K562 (cell line): Measurements from ENCODE around the gene MTMR3. TPM values are rescaled to one million over a fixed set of nuclear protein-coding genes. Genes with fewer than 3 reads are reported as not detected.

Source experiments
- AFF4 ChIP-seq: sonication (generic); formaldehyde crosslinking; IDR thresholded peaks from 2 replicates; pipeline ENCODE4 v1.8.0; 2023; ENCODE audit warnings: mild to moderate bottlenecking, missing genetic modification reagents
- C11orf30 ChIP-seq: fragments of 450-650 bp; IDR thresholded peaks from 2 replicates; pipeline ENCODE4 v1.6.1; 2016; ENCODE audit warnings: low read depth, mild to moderate bottlenecking
- CC2D1A ChIP-seq: fragments of 450-650 bp; IDR thresholded peaks from 2 replicates; pipeline ENCODE4 v1.6.1; 2017; ENCODE audit warnings: mild to moderate bottlenecking
- DPF2 ChIP-seq: fragments of 450-650 bp; IDR thresholded peaks from 2 replicates; pipeline ENCODE4 v1.6.1; 2016
- EHMT2 ChIP-seq: fragments of 450-650 bp; IDR thresholded peaks from 2 replicates; pipeline ENCODE4 v1.6.1; 2018; ENCODE audit warnings: antibody characterized with exemption
- FIP1L1 ChIP-seq: fragments of 200-400 bp; formaldehyde crosslinking; IDR thresholded peaks from 2 replicates; pipeline ENCODE4 v1.6.1; 2018; ENCODE audit warnings: mild to moderate bottlenecking, low read depth, low read length; ENCODE audit not compliant: poor library complexity, severe bottlenecking
- FOSL1 ChIP-seq: fragments of 200-800 bp; sonication (Bioruptor generic); conservative IDR thresholded peaks from 2 replicates; pipeline ENCODE4 v1.6.1; 2016; ENCODE audit warnings: missing genetic modification characterization, missing compliant biosample characterization
- JUN ChIP-seq, 2 experiments: sonication (generic) in 1 of 2; formaldehyde crosslinking in 1 of 2; IDR thresholded peaks; 2 replicates each; pipeline versions ENCODE4 v1.6.1 to v1.8.0; 2012 to 2022; ENCODE audit warnings: borderline replicate concordance in 2 of 2, mild to moderate bottlenecking in 2 of 2, improper control_type of control experiment in 1 of 2, low read depth in 1 of 2, low read length in 1 of 2, missing genetic modification reagents in 1 of 2
- JUND ChIP-seq, 2 experiments: IDR thresholded peaks; 2 replicates in 1 of 2; 3 replicates in 1 of 2; pipeline ENCODE4 v1.6.1; 2011; ENCODE audit warnings: borderline replicate concordance in 2 of 2, low read depth in 2 of 2, low read length in 2 of 2, improper control_type of control experiment in 1 of 2, missing biosample characterization in 1 of 2, missing genetic modification characterization in 1 of 2, missing genetic modification reagents in 1 of 2
- KDM1A ChIP-seq, 2 experiments: fragments of 450-650 bp; IDR thresholded peaks; 2 replicates each; pipeline ENCODE4 v1.6.1; 2016; ENCODE audit warnings: mild to moderate bottlenecking in 2 of 2
- POLR3G ChIP-seq: IDR thresholded peaks from 2 replicates; pipeline ENCODE4 v1.6.1; 2011; ENCODE audit not compliant: insufficient read length, insufficient replicate concordance; ENCODE audit errors: extremely low read depth
- RBBP5 ChIP-seq: fragments of 200-600 bp; sonication (generic); IDR thresholded peaks from 2 replicates; pipeline ENCODE4 v1.6.1; 2012; ENCODE audit warnings: borderline replicate concordance, mild to moderate bottlenecking, low read length, control low read depth, inconsistent platforms; ENCODE audit not compliant: insufficient read depth, poor library complexity, severe bottlenecking
- YY1 ChIP-seq, 3 experiments: IDR thresholded peaks; 2 replicates each; pipeline ENCODE4 v1.6.1; 2011; ENCODE audit warnings: low read length in 2 of 3, mild to moderate bottlenecking in 2 of 3, moderate library complexity in 2 of 3, borderline replicate concordance in 1 of 3, control low read depth in 1 of 3, low read depth in 1 of 3; ENCODE audit not compliant: insufficient read depth in 3 of 3, insufficient replicate concordance in 2 of 3, control insufficient read depth in 1 of 3, insufficient read length in 1 of 3; ENCODE audit errors: extremely low read depth in 1 of 3
- ZNF785 ChIP-seq: fragments of 250-450 bp; sonication (Bioruptor Pico); IDR thresholded peaks from 2 replicates; pipeline ENCODE4 v1.4.0; 2020; ENCODE audit warnings: mild to moderate bottlenecking
- polyA plus RNA-seq, 8 experiments: library from polyadenylated mRNA; depleted of rRNA in 4 of 8; stranded (reverse) in 5 of 8; unstranded in 3 of 8; fragments of >200 nt; fragmentation: Nextera tagmentation in 2 of 8; fragmentation: Illumina TruSeq in 1 of 8; extraction: Ambion mirVana in 2 of 8; extraction: Trizol in 1 of 8; gene quantifications; 2 replicates each; pipeline versions ENCODE4 v1.2.1 to v1.2.3, GENCODE V29; 2011 to 2014; ENCODE audit warnings: inconsistent platforms in 1 of 8, missing spikeins in 1 of 8
- total RNA-seq, 7 experiments: library from RNA; depleted of rRNA in 6 of 7; stranded (reverse); fragments of >200 nt in 6 of 7; fragmentation: Illumina TruSeq in 2 of 7; extraction: Trizol in 2 of 7; gene quantifications; 2 replicates each; pipeline versions ENCODE4 v1.2.1 to v1.2.3, GENCODE V29; 2011 to 2021; ENCODE audit warnings: low replicate concordance in 1 of 7

MTMR3 gene
- total and polyA plus RNA-seq, 9 of the 15 experiments (the other 6 are each of a cell fraction or from before 2014, with no cell fraction given) = 1.6 to 13.7 (median 7.9) TPM

DNA sequence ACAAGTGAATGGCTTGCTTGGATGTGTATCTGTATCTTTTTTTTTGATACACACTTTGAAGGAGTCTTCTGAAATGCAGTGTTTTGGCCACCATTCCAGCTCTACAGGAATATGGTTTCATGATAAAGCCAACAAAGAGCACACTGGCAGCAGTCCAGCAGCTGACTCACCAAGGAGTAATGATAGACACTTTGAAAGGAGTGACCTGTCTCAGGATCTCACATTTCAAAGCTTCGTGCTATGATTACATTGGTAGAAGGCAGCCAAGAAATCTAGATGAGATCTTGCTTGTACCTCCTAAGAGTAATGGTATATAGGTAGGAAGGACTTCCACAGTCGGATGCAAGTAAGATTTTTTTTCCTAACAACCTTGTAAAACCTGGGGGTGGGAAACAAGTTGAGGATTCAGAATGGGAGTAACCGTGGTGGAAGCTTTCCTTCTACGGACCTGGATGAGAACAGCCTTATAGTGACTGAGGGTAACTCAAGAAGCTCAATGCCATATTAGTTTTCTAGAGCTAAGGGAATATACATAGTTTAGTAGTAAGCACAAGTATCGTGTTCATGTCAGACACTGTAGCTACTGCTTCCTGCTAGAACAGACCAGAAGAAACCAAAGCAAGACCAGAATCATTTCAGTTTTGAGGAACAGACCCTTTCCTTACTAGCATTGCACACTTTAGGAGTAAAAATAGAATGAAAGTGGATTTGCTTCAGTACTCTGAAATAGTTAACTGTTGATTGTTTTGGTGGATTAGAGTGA, 25.0 kb downstream of the MTMR3 start (continued):
- TF ChIP-seq JUND (IDR thresholded peaks at IDR 0.05; ENCODE audit: borderline replicate concordance, low read depth, low read length) = peak; percentile 98
- peak; percentile 98; the same call in 2 of the 3 replicates for TF ChIP-seq JUND (tag; IDR thresholded peaks at IDR 0.05; ENCODE audit: borderline replicate concordance, low read depth, low read length)
- TF ChIP-seq KDM1A (IDR thresholded peaks at IDR 0.05) = peak; percentile 22 to 39; a peak in 2 of 4 replicates
- peak; percentile 93 for TF ChIP-seq DPF2
- TF ChIP-seq C11orf30 = peak; percentile 48; the same call in 1 of the 2 replicates
- peak; percentile 94 for TF ChIP-seq FOSL1 (tag)
- no peak for TF ChIP-seq RBBP5
- peak; percentile 78 for TF ChIP-seq EHMT2
- 0 out of 2 replicates have a peak, but pooled peaks have one; percentile 45 for TF ChIP-seq AFF4 (CRISPR knock-in tag)
- TF ChIP-seq CC2D1A = peak; percentile 97
- TF ChIP-seq POLR3G = no peak
- no peak for TF ChIP-seq FIP1L1
- no peak for TF ChIP-seq ZNF785
- peak in 1 of 3 experiments; percentile 59 for TF ChIP-seq YY1 (IDR thresholded peaks at IDR 0.05; ENCODE audit: borderline replicate concordance in 1 of 3, control insufficient read depth in 1 of 3, extremely low read depth in 1 of 3, insufficient read depth in 3 of 3, insufficient read length in 1 of 3, insufficient replicate concordance in 2 of 3, low read depth in 1 of 3, low read length in 2 of 3)
- TF ChIP-seq JUN (IDR thresholded peaks at IDR 0.05; ENCODE audit: borderline replicate concordance, low read depth, low read length) = peak; percentile 75
- no peak for TF ChIP-seq JUN (CRISPR knock-in tag; IDR thresholded peaks at IDR 0.05; ENCODE audit: borderline replicate concordance)
